ENCODE data around the gene CEL. TPM values are rescaled to one million over a fixed set of nuclear protein-coding genes. Genes with fewer than 3 reads are reported as not detected.
A peak's percentile ranks its signal among the peaks of the same experiment; 100 is the strongest.

CEL gene
- total RNA-seq, 2 experiments from 2014 or later, result 0.16 to 0.39 TPM

- no peaks in the 10 kb centered on the region for H3K27me3 ChIP-seq (ENCODE audit: control insufficient read depth in 1 of 2, insufficient read depth in 2 of 2, low read length in 2 of 2)
- peaks cover 41% of the 10 kb centered on the region for H3K36me3 Mint-ChIP-seq (ENCODE audit: low read depth)
- peak overlapping the region; percentile 80 for H3K27ac Mint-ChIP-seq
- peak overlapping the region in 1 of 2 donors; percentile 9 for H3K27ac ChIP-seq (ENCODE audit: low read depth in 1 of 2, low read length in 2 of 2)
- no peaks in the 10 kb centered on the region for H3K27me3 Mint-ChIP-seq
- no peaks in the 10 kb centered on the region for H3K9me3 Mint-ChIP-seq
- H3K4me3 ChIP-seq (ENCODE audit: low read length), result no peak overlapping the region
- peaks cover 71% of the 10 kb centered on the region for H3K36me3 ChIP-seq (ENCODE audit: insufficient read depth, low read length)
- DNase-seq (peak in 1 of 14 experiments; percentile 61), ATAC-seq (ENCODE audit: poor library complexity) (no peak)
- intact Hi-C loops (cut with DNase I, micrococcal nuclease), result no loop called here
- H3K4me3 Mint-ChIP-seq, result no peak overlapping the region
- no peak for TF ChIP-seq CTCF (IDR thresholded peaks at IDR 0.05)
- H3K4me1 Mint-ChIP-seq (ENCODE audit: low read depth), result peaks cover 28% of the 10 kb centered on the region
- H3K4me1 ChIP-seq (ENCODE audit: insufficient read depth, low read length), result peaks cover 53% of the 10 kb centered on the region
- POLR2A ChIA-PET, result interaction anchor here (0.6 to 1.2 kb wide), 2 partner anchors 32 to 66 kb away, joined by 3 read pairs; no protein-coding TSS in a partner anchor
- no peaks in the 10 kb centered on the region for H3K9me3 ChIP-seq (ENCODE audit: control insufficient read depth in 1 of 2, insufficient read depth in 1 of 2, low read length in 2 of 2)
- CTCF ChIA-PET, result interaction anchor here (1.6 to 2.3 kb wide), 2 partner anchors 32 to 90 kb away, joined by 4 to 6 read pairs; no protein-coding TSS in a partner anchor
Measured at GRCh38 chr9:133111808-133112662, 50.3 kb downstream of the CEL start.

- H3K27ac ChIP-seq (ENCODE audit: low read depth in 1 of 2, low read length in 2 of 2), result peak overlapping the region in 1 of 2 donors; percentile 18
- H3K27me3 ChIP-seq (ENCODE audit: control insufficient read depth in 1 of 2, insufficient read depth in 2 of 2, low read length in 2 of 2), result no peaks in the 10 kb centered on the region
- Mint-ChIP-seq H3K4me1 (ENCODE audit: low read depth) (peaks cover 28% of the 10 kb centered on the region), H3K4me3 (no peak overlapping the region), H3K27me3 (no peaks in the 10 kb centered on the region), H3K36me3 (ENCODE audit: low read depth) (peaks cover 42% of the 10 kb centered on the region), H3K27ac (peak overlapping the region; percentile 80), H3K9me3 (no peaks in the 10 kb centered on the region)
- ChIA-PET CTCF (interaction anchor here (1.6 to 2.3 kb wide), 2 partner anchors 32 to 91 kb away, joined by 4 to 6 read pairs; no protein-coding TSS in a partner anchor), POLR2A (no interaction called here)
- no peak overlapping the region for H3K4me3 ChIP-seq (ENCODE audit: low read length)
- H3K9me3 ChIP-seq (ENCODE audit: control insufficient read depth in 1 of 2, insufficient read depth in 1 of 2, low read length in 2 of 2), result no peaks in the 10 kb centered on the region
- ATAC-seq (ENCODE audit: poor library complexity) (peak; percentile 48), DNase-seq (peak in 5 of 14 experiments; percentile 30 to 90 (median 55))
- peaks cover 67% of the 10 kb centered on the region for H3K36me3 ChIP-seq (ENCODE audit: insufficient read depth, low read length)
- TF ChIP-seq CTCF (IDR thresholded peaks at IDR 0.05), result no peak
- intact Hi-C loops (cut with DNase I, micrococcal nuclease), result no loop called here
- H3K4me1 ChIP-seq (ENCODE audit: insufficient read depth, low read length), result peaks cover 59% of the 10 kb centered on the region
Measured at GRCh38 chr9:133112663-133113026, 50.9 kb downstream of the CEL start.

- POLR2A ChIA-PET, result no interaction called here
- Histone ChIP-seq H3K9me3 (ENCODE audit: control insufficient read depth in 1 of 2, insufficient read depth in 1 of 2, low read length in 2 of 2) (no peaks in the 10 kb centered on the region), H3K4me1 (ENCODE audit: insufficient read depth, low read length) (peaks cover 67% of the 10 kb centered on the region), H3K27me3 (ENCODE audit: control insufficient read depth in 1 of 2, insufficient read depth in 2 of 2, low read length in 2 of 2) (no peaks in the 10 kb centered on the region), H3K4me3 (ENCODE audit: low read length) (no peak overlapping the region), H3K36me3 (ENCODE audit: insufficient read depth, low read length) (peaks cover 59% of the 10 kb centered on the region), H3K27ac (ENCODE audit: low read depth in 1 of 2, low read length in 2 of 2) (peak overlapping the region in 1 of 2 donors; percentile 18)
- Mint-ChIP-seq H3K27me3 (no peaks in the 10 kb centered on the region), H3K4me1 (ENCODE audit: low read depth) (peaks cover 29% of the 10 kb centered on the region), H3K36me3 (ENCODE audit: low read depth) (peaks cover 39% of the 10 kb centered on the region), H3K4me3 (no peak overlapping the region), H3K9me3 (no peaks in the 10 kb centered on the region), H3K27ac (peak overlapping the region; percentile 80)
- CTCF ChIA-PET, result interaction anchor here (1.0 to 2.3 kb wide), 3 partner anchors 31 to 91 kb away, joined by 4 to 6 read pairs (median 5); no protein-coding TSS in a partner anchor
- TF ChIP-seq CTCF (IDR thresholded peaks at IDR 0.05), result no peak
- DNase-seq, result peak in 2 of 14 experiments; percentile 57 to 67
- no peak for ATAC-seq (ENCODE audit: poor library complexity)
- intact Hi-C loops (cut with DNase I, micrococcal nuclease), result no loop called here
Measured at GRCh38 chr9:133113163-133113948, 51.6 kb downstream of the CEL start.

All from CD4-positive, alpha-beta T cell (primary cell).